Measurements from ENCODE around the gene BCL2L13.
"Not testable (repeated sequence)": the region's sequence is repeated elsewhere in the genome, so short reads cannot be mapped to it uniquely, and the experiment has no call there.

The BCL2L13 gene

DNA sequence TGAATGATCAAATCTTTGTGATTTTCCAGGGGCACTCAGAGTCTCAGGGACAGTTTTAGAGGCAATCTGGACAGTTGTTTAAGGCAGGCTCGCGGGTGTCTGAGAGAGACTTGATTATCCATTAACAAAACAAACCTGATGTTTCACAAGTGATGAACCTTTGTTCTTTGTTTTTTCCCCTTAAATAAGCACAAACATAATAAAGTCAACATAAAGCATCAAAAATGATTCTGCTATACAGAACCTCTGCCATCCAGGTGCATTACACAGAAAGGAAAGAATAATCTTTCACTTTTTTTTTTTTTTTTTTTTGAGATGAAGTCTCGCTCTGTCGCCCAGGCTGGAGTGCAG lies 122.6 kb downstream of the BCL2L13 start:
- DNase-seq (ENCODE audit: low read depth in 2 of 2): no peak

DNA sequence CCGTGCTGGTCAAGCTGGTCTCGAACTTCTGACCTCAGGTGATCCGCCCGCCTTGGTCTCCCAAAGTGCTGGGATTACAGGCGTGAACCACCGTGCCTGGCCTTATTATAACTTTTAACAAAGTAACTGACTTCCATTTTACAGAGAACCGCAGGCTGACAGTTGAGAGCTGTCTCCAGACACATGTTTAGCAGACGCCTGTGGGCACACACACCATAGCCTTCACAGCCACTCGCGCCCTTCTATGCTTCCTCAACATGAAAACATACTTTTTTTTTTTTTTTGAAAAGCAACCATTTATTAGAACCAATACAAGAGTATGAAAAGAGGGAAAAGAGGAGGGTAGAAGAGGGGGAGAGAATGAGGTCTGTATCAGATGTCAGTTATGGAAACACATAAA lies 124.9 kb downstream of the BCL2L13 start:
- DNase-seq (ENCODE audit: low read depth in 2 of 2): not testable (repeated sequence)

DNA sequence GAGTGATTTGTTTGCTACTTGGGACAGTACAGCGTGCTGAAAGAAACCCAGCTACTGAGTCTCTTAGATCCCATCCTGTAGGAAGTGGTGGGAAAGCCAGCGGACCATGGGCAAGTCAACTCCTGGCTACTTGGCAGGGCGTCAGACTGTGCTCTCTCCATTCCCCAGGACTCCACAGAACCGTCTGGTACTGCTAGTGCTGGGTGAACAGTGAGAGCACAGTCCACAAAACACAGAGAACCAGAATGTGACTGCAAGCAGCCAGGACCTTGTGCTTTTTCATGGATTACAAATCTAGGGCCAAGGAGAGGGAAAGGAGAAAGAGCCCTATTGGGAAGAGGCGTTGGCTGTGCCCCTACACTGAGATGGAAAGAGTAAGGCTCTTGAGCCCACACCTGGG lies 125.5 kb downstream of the BCL2L13 start:
- no peak for DNase-seq (ENCODE audit: low read depth in 2 of 2)

DNA sequence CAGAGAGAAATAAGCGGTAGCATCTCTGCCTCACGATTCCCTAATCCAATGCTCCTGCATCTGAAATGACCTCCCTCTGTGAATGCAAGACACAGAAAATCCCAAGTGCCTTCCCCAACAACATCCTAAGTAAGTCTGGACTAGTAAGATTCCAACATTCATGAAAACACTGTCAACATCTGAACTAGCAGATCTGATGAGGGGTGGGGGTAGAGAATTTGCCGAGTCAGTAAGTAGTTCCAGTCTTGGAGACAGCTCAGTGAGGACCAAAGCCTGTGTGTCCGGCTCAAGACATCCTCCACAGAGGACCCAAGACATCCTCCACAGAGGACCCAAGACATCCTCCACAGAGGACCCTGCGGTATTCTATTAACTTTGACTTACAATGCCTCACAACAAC lies 126.3 kb downstream of the BCL2L13 start:
- DNase-seq (ENCODE audit: low read depth in 2 of 2): not testable (repeated sequence)

DNA sequence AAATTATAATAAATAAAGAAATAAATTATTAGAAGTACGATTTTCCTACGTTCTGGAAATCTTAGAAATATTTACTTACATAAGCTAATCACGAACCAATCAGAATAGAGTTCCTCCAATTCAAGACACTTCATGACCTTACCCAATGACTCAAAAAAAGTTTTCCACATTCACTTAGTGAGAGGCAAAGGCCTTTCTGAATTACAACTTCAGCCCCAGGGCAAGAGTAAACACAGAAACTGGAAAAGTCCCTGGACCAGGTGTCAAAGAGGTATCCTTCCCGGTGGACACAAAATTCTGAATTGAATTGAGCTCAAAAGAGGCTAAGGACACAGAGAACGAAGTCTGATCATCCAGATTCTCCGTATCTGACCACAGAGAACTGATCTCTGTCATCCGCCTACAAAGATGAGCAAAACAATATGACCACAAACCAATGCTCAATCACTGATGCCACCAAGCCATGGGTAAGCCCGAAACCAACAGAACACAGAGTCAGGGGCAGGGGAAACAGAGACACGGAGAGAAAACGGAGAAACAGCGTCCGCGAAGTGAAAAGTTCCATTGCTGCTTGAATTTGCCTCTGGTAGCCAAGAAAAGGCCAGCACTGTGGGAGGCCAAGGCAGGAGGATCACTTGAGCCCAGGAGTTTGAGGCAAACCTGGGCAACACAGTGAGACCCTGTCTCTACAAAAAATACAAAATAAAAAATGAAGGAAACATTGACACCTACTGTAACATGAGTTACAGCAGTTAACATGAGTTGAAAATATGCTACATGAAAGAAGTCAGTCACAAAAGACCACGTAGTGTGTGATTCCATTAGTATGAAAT lies 128.9 kb downstream of the BCL2L13 start:
- no peak for DNase-seq (ENCODE audit: low read depth in 2 of 2)

DNA sequence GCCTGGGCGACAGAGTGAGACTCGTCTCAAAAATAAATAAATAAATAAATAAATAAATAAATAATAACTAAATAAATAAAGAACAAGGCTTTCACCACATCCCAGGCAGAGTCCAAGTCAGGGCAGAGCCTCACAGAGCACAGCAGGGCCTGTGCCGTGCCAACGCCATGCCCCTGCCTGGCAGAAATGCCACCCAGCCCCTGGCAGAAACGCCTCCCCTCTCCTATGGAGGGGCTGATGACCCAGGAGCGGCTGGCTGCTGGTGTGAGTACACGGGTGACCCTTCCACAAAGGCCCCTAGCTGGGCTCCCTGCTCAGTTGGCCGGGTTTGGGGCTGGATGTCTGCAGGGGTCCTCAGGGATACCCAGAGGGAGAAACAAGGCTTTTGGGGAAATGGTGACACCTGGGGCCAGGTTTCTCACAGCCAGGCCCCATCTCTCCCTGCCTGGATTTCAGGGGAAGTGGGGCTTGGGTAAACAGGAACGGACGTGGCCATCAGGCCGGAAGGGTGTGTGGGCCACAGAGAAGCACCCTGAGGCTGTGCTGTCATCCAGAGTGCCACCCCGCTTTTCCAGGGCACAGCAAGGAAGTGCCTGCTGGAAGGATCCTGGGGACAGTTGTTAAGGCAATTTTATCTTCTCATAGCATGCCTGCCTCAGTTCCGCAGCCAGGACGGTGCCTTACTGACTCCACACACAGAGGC lies 130.6 kb downstream of the BCL2L13 start:
- no peak for DNase-seq (ENCODE audit: low read depth in 2 of 2)

DNA sequence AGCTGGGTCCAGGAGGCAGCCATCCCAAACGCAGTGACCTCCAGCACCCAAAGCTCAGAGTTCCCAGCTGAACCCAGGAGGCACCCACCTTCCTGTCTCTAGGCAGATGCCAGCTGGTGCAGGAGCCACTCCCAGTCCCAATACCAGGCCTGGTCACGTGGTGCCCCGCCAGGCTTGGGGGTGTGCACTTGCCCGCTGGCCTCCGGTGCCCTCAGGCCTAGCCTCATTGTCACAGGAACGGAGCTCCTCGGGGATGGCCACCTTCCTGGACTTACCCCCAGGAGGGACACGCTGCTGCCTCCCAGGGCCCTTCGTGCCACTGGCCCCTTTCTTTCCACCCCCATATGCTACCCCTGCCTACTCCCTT lies 131.1 kb downstream of the BCL2L13 start:
- DNase-seq (ENCODE audit: low read depth in 2 of 2): no peak

DNA sequence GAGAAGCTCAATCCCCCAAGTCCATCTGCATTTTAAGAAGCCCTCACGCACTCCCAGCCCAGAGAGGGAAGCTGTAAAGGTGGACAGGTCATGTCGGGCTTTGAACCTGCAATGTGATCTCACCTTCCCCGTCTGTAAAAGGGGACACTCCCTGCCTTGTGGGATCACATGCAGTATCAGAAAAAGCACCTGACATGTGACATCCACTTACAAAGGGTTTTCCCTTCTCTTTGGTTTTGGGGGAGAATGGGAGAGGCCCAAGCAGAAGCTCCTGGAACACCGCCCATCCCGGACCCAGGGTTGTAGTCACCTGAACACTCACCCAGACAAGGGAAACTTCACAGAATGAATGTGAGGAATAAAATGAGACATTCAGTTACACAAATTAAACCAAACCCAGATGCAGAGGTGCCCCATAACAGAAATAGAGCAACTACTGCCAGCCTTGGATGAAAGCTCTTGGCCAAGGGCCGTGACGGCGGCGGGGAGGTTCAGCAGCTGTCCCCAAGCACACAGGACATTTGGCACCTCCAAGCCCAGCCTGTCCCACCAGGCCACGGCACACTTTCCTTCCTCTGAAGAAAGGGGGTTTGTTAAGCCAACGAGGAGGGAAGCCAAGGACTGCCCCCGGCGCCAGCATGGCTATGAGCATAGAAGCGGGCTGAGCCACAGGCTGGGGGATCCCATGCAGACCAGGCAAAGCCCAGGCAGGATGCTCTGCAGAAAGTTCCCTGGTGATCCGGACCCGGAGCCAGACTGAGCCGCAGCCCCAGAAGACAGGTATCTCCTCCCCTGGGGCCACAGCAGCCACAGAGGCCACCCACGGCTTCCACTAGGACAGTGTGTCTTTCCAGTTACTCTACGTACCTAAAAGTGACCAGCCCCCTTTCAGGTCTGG lies 131.9 kb downstream of the BCL2L13 start:
- no peak for DNase-seq (ENCODE audit: low read depth in 2 of 2)

DNA sequence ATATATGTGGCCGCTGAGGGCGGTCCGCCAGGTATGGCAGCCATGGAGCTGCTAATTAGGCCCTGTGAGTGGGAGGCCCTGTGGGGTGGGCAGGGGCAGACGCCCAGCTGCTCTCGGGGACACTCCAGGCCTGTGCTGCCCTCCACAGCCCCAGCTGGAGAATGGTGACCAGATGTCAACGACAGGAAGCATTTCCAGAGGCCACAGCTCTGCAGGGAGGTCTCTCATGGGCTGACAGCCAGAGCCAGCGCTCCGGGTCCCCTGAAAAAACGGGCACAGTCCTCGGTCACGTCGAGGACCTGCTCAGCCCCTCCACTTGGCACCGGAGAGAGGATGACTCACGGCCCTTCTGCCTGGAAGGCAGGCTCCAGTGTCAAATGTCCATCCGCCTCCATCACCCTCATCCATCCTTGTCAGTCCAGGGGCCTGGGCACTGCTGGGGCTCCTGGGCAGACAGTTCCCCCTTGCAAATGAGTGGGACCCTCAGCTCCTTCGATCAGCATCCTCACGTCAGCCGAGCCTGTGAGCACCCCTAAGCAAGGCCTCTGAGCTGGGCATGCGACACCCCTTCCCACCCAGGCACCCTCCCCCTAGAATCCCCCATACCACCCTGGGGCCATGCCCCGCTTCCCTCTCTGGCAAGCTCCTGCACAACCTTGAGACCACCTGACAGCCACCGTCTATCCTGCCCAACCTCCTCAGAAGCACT lies 133.8 kb downstream of the BCL2L13 start:
- no peak for DNase-seq (ENCODE audit: low read depth in 2 of 2)

DNA sequence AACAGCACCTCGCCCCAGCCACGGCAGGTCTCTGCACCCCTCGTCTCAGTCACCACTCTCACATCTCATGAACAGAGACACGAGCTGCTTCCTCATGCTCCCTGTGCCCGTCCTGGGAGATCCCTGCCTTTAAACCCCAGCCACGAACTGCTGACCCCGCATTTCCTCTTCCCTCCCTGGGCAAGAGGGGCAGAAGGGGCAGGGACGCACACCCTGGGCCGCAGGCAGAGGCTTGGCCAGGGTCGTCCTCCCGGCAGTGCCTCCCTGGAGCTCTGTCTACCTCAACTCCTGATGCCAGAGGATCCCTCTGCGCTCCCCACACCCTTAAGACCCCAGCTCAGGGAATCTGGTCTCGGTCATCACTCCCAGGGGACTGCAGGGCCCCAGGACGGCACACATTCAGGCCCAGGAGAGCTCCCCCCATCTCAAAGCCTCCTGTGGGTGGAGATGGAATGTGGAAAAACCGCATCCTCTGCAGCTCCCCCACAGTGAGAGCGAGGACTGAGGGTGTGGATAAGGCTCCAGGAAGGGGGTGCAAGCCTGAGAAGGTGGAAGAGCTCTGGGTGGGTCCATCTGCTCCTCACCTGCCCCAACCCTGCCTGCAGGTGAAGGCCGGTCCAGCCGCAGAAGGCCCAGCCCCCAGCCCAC lies 134.5 kb downstream of the BCL2L13 start:
- no peak for DNase-seq (ENCODE audit: low read depth in 2 of 2)

DNA sequence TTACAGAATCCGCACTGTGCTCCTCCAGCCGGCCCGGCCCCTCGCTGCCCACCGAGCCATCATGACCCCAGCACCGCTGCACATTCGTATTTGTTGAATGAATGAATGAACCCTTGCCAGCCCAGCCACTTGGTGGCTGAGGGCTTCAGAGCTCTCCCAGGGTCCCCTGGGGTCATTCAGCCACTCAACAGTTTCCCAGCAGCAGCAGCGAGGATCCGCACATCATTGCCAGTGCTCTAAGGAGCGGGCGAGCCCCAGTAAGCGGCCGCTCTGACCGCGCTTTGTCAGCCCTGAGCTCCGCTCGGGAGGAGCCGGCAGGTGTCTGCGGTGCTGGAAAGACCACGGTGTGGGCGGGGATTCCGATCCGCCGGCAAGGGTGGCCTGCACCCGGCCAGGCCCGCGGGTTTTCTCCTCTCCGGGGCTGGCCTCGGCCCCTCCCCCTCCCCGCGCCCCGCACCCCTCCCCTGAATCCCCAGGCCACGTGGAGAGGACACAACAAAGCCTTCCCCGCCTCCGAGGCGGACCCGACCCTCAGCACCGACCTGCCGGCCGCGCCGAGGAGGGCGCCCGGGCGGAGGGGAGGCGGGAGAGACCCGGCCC lies 135.1 kb downstream of the BCL2L13 start:
- peak in 1 of 2 donors; percentile 49 for DNase-seq (ENCODE audit: low read depth in 2 of 2)

DNA sequence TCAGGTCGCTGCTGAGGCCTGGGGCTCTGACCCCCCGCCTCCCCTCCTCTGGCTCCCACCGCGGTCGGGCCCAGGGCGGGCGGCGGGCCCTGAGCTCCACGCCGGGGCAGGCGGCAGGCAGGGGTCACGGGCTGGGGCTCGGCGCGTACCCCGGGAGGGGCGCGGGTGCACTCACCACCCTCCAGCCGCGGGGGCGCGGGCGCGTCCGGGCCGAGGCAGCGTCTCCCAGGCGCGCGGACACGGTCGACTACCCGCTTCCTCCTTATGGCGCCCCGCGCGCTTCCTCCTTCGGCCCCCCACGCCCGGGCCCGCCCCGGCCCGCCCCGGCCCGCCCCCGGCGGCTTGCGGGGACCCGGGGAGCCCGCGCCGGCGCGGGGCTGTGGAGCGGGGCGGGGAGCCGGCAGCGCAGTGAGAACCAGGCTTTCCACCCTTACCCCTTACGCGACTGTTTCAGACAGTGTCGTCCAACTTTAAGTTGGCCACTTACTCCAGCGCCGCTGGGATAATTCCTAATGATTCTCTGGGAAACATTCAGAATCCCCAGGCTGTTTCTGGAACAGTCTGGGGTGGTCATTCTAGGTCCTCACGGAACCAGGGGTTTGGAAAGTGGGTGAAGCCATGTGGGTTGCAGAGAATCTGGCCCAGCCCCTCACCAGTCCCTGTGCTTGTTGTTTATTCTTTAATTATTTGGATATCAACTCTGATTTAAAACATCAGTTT lies 135.8 kb downstream of the BCL2L13 start, which contains the start of gene BID:
Gene BID, minus strand, starts transcription at position 264 of the 720 bp plus-strand sequence. CDS start 24,353 bp downstream, outside the sequence.
- DNase-seq (ENCODE audit: low read depth in 2 of 2): peak in 1 of 2 donors; percentile 42

DNA sequence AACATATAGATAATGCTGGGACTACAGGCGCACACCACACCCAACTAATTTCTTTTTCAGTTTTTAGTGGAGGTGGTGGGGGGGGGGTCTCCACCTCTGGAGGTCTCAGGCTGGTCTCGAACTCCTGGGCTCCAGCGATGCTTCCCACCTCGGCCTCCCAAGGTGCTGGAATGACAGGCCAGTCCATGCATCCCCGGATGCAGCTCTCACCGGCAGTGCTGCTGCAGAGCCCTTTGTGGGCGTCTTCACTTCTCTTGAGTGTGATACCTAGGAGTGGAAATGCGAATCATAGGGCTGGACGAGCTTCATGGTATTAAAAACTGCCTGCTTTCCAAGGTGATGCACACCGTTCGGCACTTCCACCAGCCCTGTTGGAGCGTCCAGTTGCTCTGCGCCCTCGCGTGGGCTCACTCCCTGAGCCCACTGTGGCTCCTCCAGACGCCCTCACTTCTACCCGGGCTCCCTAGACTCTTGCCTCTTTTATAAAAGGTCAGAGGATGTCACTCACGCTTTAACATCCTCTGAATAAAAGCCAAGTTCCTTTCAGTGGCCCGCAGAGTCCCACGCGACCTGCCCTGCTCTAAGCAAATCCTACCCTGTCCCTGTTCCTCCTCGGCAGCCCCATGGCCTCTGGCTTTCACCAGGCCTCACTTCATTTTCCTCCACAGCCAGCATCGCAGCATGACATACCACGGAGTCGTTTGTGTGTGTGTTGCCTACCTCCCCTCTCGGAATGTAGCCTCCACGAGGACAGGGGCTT lies 136.5 kb downstream of the BCL2L13 start:
- DNase-seq (ENCODE audit: low read depth in 2 of 2): no peak

DNA sequence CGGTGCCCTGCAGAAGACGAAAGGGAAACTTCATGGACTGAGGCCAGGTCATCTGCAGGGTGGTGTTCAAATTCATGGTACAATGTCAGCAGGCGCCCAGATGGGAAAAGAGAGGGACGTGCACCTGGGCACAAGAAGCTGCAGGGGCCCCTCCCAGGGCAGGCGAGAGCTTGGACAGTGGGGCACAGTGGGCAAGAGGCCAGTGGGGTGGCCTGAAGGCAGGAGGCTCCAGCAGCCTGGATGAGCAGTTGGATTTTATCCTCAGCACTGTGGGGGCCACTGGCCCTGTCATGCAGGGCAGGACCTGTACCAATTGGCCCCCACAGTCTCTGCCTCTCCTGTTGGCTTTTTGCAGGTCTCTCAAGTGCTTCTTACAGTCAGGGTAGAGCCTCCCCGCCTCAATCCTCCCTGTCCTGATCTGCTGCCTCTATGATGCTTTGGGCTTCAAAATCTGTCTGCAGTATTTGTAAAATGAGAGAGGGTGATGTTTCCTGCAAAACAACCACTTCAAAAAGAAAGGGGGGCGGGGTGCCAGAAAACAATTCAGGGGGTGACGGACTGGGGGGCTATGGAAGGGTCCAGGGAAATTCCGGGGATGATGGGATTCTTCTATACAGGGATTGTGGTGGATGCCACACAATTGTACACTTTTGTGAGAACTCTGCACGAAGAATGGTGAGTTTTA lies 137.4 kb downstream of the BCL2L13 start:
- no peak for DNase-seq (ENCODE audit: low read depth in 2 of 2)

DNA sequence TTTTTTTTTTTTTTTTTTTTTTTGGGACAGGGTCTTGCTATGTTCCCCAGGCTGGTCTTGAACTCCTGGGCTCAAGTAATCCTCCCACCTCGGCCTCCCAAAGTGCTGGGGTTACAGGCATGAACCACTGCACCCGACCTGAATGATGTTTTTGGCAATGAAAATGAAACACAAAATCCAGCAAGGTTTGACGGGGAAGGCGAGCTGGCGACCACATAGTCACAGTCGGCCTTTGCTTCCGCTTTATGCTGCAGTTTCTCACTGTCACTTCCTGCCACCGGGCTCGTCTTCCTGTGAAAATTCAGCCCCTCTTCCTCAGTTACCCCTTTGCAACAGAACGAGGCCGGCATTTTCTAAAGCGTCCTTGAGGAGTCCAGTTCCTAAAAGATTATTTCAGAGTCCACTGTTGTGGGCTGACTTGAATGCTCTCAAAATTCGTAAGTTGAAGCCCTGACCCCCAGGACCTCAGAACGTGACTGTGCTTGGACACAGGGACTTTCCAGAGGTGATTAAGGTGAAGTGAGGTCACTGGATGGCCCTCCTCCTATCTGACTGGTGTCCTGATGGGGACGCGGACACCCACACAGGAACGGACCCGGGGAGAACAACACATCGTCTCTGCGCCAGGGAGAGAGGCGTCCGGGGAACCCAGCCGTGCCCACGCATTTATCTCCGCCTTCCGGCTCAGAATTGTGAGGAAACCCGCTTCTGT lies 138.6 kb downstream of the BCL2L13 start:
- DNase-seq (ENCODE audit: low read depth in 2 of 2): peak in 1 of 2 donors; percentile 41

DNA sequence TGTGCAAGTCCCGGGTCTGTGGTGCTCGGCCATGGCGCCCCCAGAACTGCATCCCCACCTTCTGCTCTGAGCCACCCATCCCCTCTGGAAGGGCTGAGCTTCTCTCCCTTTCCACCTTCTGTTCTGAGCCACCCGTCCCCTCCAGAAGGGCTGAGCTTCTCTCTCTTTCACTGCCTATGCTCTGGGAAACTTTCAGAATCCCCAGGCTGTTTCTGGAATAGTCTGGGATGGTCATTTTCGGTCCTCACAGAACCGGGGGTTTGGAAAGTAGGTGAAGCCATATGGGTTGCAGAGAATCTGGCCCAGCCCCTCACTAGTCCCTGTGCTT lies 139.1 kb downstream of the BCL2L13 start:
- DNase-seq (ENCODE audit: low read depth in 2 of 2): no peak

DNA sequence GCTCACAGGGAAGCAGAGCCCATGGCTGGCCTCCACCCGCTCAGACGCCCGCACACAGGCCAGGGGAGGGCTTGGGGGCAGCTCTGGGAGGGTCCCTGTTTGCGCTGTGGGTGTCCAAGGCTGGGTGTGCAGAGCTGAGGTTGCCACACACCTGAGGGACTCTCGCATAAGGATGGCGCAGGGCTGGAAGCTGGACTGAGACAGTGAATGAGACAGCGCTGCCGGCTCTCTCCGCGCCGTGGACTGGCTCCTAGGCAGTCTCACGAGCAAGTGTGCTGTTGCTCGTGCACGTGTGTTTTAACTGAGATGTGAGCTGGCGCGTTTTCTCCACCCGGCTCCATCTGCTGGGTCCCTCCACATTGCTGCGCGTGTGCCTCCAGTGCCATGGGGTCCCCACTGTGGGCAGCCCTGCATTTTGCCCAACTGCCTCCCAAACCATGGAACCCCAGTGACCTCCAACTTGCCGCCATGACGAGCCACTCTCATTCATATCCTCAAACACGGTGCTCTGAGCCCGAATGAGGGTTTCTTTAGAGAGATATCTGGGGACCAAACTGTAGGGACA lies 139.9 kb downstream of the BCL2L13 start:
- DNase-seq (ENCODE audit: low read depth in 2 of 2): no peak

Measured in stimulated activated CD4-positive, alpha-beta T cell treated with anti-CD3 and anti-CD28 coated beads, Interleukin-1b, Interleukin-23, amount 100 ng/mL, for 4 hours (primary cell).